Progenitor cell of endocrine pancreas (in vitro differentiated cells): Measurements from ENCODE around the gene LAMC1. TPM values are rescaled to one million over a fixed set of nuclear protein-coding genes. Genes with fewer than 3 reads are reported as not detected.
A peak's percentile ranks its signal among the peaks of the same experiment; 100 is the strongest.

ENCODE experiments used
- DNase-seq: peaks from one replicate; pipeline ENCODE4 v3.0.0; 2021; ENCODE audit warnings: low spot score; ENCODE audit not compliant: unreplicated experiment
- H3K27ac Mint-ChIP-seq: 2 replicates; pipeline ENCODE4 v1.8.0; 2021; ENCODE audit warnings: mild to moderate bottlenecking, moderate library complexity, mixed read lengths
- H3K27me3 Mint-ChIP-seq: 2 replicates; pipeline ENCODE4 v1.8.0; 2021; ENCODE audit warnings: mixed read lengths
- H3K36me3 Mint-ChIP-seq: 2 replicates; pipeline ENCODE4 v1.8.0; 2022; ENCODE audit warnings: mixed read lengths; ENCODE audit not compliant: insufficient read depth
- H3K4me1 Mint-ChIP-seq: 2 replicates; pipeline ENCODE4 v1.8.0; 2021; ENCODE audit warnings: low read depth, mixed read lengths
- H3K4me3 Mint-ChIP-seq: 2 replicates; pipeline ENCODE4 v1.8.0; 2021; ENCODE audit warnings: low read depth, mild to moderate bottlenecking, moderate library complexity, mixed read lengths
- H3K9me3 Mint-ChIP-seq: 2 replicates; pipeline ENCODE4 v1.8.0; 2021; ENCODE audit warnings: low read depth, mixed read lengths
- total RNA-seq: library from RNA; stranded (reverse); gene quantifications from 2 replicates; pipeline ENCODE4 v1.2.1, GENCODE V29; 2021
- TF ChIP-seq, protein P1 (sequence below): fragments of 200-600 bp; sonication (generic); IDR thresholded peaks from one replicate; pipeline ENCODE4 v1.5.0; 2021; ENCODE audit warnings: antibody characterized with exemption, mild to moderate bottlenecking; ENCODE audit not compliant: unreplicated experiment

LAMC1 gene
- total RNA-seq, 1 donor from 2014 or later: 72.9 TPM

DNA sequence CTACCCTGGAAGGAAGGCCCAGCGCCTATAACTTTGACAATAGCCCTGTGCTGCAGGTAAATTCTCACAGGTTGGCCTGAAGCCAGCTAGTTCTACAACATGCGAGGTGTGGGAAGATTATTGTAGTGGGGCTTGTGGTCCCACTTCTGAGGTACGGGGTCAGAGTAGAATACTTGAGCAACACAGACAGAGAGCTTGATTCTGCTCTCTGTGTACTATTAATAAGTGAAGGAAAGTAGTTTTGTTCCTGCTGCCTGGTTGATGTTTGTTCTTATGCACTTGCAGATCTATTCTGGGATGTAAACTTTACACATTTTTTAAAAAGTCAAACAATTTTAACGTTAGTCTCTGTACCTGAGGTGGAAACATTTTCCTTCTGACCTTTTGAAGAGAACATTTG lies 80.4 kb downstream of the LAMC1 start:
- Mint-ChIP-seq H3K4me3 (no peak overlapping the region), H3K27ac (peak overlapping the region; percentile 53), H3K9me3 (no peaks in the 10 kb centered on the region), H3K4me1 (peaks cover 2% of the 10 kb centered on the region), H3K36me3 (peaks cover 3% of the 10 kb centered on the region), H3K27me3 (no peaks in the 10 kb centered on the region)
- TF ChIP-seq, protein P1, sequence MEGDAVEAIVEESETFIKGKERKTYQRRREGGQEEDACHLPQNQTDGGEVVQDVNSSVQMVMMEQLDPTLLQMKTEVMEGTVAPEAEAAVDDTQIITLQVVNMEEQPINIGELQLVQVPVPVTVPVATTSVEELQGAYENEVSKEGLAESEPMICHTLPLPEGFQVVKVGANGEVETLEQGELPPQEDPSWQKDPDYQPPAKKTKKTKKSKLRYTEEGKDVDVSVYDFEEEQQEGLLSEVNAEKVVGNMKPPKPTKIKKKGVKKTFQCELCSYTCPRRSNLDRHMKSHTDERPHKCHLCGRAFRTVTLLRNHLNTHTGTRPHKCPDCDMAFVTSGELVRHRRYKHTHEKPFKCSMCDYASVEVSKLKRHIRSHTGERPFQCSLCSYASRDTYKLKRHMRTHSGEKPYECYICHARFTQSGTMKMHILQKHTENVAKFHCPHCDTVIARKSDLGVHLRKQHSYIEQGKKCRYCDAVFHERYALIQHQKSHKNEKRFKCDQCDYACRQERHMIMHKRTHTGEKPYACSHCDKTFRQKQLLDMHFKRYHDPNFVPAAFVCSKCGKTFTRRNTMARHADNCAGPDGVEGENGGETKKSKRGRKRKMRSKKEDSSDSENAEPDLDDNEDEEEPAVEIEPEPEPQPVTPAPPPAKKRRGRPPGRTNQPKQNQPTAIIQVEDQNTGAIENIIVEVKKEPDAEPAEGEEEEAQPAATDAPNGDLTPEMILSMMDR: no peak
- no peak for DNase-seq

DNA sequence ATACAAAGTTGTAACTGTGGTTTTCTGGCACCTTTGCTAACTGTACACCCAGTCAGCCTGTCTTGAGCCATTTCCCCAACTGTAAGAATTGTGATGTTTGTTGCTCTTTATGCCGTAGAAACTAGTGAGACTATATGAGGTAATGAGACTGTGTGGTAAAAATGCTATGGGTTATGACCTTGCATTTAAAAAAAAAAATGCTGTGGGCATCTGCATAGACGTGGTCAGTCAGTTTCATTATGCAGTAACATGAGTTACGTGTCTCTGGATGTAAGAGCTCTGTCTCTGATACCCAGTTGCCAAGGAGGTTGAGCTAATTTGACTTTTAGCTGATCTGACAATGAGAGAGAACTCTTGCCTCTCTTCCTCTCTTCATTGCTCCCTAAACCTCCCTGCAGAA lies 82.2 kb downstream of the LAMC1 start:
- Mint-ChIP-seq H3K9me3 (no peaks in the 10 kb centered on the region), H3K27ac (no peak overlapping the region), H3K36me3 (peaks cover 8% of the 10 kb centered on the region), H3K4me1 (peaks cover 2% of the 10 kb centered on the region), H3K27me3 (no peaks in the 10 kb centered on the region), H3K4me3 (no peak overlapping the region)
- TF ChIP-seq, protein P1: no peak
- no peak for DNase-seq

DNA sequence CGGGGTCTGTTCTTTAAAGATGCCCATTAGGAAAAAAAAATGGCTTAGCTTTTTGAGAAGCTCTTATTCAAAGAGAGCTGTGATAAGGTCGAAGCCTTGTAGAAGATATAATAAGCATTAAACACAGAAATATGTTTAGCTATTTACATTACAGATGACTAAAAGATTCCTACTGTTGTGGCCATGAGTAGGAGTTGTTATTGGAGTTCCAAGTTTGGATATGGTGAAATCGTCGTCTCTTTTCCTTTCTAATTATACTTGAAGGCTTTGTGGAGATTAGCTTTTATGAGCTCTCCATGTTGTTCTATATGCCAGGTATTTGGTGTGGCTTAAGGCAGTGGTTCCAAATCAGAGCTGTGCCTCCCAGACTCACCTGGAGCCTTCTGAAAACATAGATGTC lies 82.9 kb downstream of the LAMC1 start:
- Mint-ChIP-seq H3K4me3 (no peak overlapping the region), H3K27ac (no peak overlapping the region), H3K27me3 (no peaks in the 10 kb centered on the region), H3K4me1 (no peaks in the 10 kb centered on the region), H3K9me3 (no peaks in the 10 kb centered on the region), H3K36me3 (peaks cover 8% of the 10 kb centered on the region)
- DNase-seq: no peak
- TF ChIP-seq, protein P1: no peak

DNA sequence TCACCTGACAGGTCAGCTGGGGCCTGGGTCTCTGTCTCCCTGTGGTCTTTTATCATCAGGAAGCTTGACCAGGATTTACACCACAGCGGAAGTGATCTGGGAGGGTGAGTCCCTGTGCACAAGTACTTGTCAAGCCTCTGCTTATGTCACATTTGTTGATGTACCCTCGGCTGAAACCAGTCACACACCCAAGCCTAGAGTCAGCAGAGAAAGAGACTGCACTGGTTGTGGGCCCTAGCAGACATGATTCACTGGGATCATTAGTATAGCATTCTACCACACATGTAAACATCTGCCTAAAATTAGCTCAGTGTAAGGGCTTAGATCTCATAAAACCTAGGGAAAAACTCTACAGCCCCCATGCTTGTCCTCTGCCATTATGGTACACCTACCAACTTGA lies 83.5 kb downstream of the LAMC1 start:
- Mint-ChIP-seq H3K27me3 (no peaks in the 10 kb centered on the region), H3K36me3 (peaks cover 8% of the 10 kb centered on the region), H3K4me3 (no peak overlapping the region), H3K4me1 (no peaks in the 10 kb centered on the region), H3K27ac (no peak overlapping the region), H3K9me3 (no peaks in the 10 kb centered on the region)
- DNase-seq: no peak
- TF ChIP-seq, protein P1: no peak

DNA sequence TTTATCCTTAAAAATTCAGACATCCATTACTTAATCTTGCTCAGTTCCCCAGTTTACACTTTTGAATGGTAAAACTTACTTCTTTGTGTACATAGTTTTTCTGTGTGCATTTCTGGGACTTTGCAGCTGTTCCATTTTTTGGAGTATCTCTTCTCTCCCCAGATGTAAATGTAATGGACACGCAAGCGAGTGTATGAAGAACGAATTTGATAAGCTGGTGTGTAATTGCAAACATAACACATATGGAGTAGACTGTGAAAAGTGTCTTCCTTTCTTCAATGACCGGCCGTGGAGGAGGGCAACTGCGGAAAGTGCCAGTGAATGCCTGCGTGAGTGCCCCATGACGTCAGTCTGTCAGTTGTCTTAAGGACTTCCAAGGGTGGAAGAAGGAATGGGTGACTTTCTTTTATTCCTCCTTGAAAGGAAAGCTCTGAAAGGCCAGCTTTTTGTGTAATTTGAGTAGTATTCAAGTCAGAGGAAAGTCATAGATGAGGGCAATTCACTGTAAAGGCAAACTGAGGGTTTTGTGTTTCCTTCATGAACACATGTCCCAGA lies 87.2 kb downstream of the LAMC1 start:
- peaks cover 16% of the 10 kb centered on the region for H3K36me3 Mint-ChIP-seq
- no peak overlapping the region for H3K4me3 Mint-ChIP-seq
- no peak for DNase-seq

More for the DNA sequence above, 87.2 kb downstream of the LAMC1 start:
- Mint-ChIP-seq H3K27me3 (no peaks in the 10 kb centered on the region), H3K27ac (no peak overlapping the region), H3K4me1 (no peaks in the 10 kb centered on the region), H3K9me3 (no peaks in the 10 kb centered on the region)
- TF ChIP-seq, protein P1: no peak
